Coronary artery (tissue), 2 donors: ENCODE measurements around the gene ZBTB34.
A peak's percentile ranks its signal among the peaks of the same experiment; 100 is the strongest.

Experiments
- DNase-seq: peaks from one replicate; pipeline ENCODE4 v3.0.0-alpha.2; 2017; ENCODE audit warnings: low spot score
- H3K27ac ChIP-seq, 2 donors: fragments of 200-600 bp; sonication (generic); one replicate each; pipeline ENCODE4 v1.5.1; 2016 to 2019
- H3K4me3 ChIP-seq: fragments of 200-600 bp; sonication (generic); 2 replicates; pipeline ENCODE4 v1.5.1; 2016; ENCODE audit warnings: mild to moderate bottlenecking, moderate library complexity
- TF ChIP-seq, protein P1 (sequence below): fragments of 200-600 bp; sonication (generic); IDR thresholded peaks from one replicate; pipeline ENCODE4 v1.5.1; 2019; ENCODE audit warnings: antibody characterized with exemption

ZBTB34 gene

DNA sequence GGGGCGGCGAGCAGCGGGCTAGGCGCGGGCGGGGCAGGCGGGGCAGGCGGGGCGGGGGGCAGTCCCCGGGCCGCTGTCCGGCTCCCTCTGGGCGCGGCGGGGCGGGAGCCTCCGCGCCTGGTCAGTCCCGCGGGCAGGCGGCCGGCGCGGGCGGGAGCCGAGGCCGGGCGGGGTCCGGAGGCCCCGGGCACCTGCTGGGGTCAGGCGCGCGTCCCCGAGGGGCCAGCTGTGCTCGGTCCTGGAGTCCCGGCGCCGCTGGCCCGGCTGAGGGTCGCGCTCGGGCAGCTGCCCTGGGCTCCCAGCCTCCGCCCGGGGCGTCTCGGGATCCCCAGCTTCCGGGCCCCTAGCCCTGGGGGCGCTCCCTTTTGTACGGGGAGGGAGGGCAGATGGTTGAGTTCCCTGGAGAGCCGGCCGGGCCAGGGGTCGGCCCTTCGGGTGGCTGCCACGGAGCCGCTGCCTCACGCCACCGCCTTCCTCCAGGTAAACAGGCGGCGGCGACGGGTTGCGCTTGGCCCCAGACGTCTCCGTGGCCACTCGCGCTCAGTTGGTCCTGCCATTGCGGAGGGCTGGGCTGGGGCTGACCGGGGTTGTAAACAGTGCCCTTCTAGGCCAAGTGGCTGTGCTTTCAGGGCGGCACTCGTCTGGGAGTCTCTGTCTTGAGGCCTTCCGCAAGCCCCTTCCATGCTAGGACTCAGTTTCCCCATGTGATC is 473 bp downstream of the ZBTB34 start:
- Histone ChIP-seq H3K4me3 (peak overlapping the region; percentile 82), H3K27ac (peak overlapping the region; percentile 72 to 93)
- TF ChIP-seq, protein P1, sequence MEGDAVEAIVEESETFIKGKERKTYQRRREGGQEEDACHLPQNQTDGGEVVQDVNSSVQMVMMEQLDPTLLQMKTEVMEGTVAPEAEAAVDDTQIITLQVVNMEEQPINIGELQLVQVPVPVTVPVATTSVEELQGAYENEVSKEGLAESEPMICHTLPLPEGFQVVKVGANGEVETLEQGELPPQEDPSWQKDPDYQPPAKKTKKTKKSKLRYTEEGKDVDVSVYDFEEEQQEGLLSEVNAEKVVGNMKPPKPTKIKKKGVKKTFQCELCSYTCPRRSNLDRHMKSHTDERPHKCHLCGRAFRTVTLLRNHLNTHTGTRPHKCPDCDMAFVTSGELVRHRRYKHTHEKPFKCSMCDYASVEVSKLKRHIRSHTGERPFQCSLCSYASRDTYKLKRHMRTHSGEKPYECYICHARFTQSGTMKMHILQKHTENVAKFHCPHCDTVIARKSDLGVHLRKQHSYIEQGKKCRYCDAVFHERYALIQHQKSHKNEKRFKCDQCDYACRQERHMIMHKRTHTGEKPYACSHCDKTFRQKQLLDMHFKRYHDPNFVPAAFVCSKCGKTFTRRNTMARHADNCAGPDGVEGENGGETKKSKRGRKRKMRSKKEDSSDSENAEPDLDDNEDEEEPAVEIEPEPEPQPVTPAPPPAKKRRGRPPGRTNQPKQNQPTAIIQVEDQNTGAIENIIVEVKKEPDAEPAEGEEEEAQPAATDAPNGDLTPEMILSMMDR: no peak
- DNase-seq: no peak

DNA sequence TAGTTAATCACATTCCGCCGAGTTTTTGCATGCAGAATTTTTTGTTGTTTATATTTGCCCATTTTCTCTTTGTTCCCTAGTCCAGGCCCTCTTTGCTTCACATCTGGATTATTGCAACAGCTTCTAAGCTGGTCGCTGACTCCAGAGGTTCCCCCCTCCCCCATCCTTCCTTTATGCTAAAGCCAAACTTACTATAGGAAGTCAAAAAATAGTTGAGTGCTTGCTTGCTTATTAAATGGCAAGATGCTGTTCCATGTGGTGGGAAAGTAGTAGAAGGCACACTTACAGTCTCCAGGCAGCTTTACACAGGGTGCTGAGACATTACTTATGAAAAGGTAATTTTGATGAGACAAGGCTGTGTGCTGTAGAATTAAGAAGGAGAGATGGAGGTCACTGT is 1.3 kb downstream of the ZBTB34 start:
- peak overlapping the region; percentile 82 for H3K4me3 ChIP-seq
- TF ChIP-seq, protein P1: no peak

DNA sequence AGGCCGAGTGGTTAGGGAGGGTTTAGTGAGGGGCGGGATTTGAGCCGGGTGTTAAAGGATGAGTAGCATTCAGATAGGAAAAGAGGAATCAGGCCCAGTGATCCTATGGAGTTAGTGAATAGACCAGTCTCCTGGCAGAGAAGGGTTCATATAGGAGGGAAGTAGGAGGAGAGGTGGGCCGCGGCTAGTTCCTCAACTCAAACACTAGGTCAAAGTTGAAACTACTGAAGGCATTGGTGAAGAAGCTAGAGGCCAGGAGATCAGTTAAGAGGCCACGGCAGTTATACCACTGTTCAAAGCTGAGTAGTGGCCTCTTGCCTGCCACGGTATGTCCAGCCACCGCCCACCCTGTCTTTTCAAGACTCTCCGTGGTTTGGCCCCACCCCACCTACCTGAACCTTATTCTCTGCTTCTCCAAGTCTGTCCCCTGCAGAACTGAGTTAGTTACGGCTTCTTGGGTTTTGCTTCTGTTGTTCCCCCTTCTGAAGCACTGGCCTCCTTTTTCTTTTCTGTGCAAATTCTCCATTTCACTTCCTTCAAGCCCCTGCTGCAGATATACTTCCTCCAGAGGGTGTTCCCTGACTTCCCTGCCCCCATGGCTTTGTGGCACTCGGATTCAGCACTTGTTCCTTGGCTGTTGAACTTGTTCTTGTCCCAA is 1.8 kb downstream of the ZBTB34 start:
- Histone ChIP-seq H3K4me3 (peak overlapping the region; percentile 82), H3K27ac (peak overlapping the region in 1 of 2 donors; percentile 93)
- TF ChIP-seq, protein P1: no peak
- no peak for DNase-seq

More for the DNA sequence above, 1.3 kb downstream of the ZBTB34 start:
- no peak for DNase-seq
- H3K27ac ChIP-seq: peak overlapping the region in 1 of 2 donors; percentile 93

- Histone ChIP-seq H3K4me3 (no peak overlapping the region), H3K27ac (no peak overlapping the region)
- DNase-seq: no peak
- TF ChIP-seq, protein P1: no peak
Measured at GRCh38 chr9:126864771-126865170, 4.3 kb downstream of the ZBTB34 start.

DNA sequence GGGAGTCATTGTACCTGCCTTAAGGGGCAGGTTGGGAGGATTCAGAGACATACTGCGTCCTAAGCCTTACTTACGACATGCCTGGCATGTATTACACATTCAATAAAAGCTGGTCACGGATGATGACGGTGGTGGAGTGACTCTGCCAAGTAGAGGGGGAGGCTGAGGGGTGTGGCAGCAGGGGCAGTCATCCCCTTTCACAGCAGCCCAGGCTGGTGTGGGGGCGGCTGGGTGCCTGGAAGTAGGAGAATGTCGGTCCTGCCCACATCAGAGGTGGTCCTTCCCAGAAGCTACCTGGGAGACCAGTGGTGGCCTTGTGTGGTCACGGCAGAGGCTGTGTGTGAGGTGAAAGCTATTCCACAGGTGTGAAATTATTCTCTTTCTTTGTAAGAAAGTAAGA is 8.9 kb downstream of the ZBTB34 start:
- no peak for DNase-seq
- H3K27ac ChIP-seq: no peak overlapping the region
- no peak overlapping the region for H3K4me3 ChIP-seq
- TF ChIP-seq, protein P1: no peak

DNA sequence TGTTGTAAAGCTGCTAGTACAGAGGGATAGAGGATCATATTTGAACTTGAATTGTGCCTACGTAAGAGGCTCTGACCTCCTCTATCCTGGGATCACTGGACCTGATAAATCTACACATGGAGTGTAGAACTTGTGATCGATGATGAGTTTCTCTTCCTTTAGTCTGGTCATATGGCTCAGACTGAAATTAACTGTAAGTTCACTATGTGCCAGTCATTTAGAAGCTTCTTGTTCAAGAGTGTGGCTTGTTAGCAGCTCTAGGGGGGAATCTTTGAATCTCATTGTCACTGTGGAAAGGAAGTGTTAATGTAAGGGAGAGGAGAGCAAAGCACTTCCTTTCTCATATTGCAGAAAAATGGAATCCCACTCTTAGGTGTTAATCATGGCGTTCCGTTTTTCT is 12.1 kb downstream of the ZBTB34 start:
- TF ChIP-seq, protein P1: no peak
- Histone ChIP-seq H3K27ac (no peak overlapping the region), H3K4me3 (no peak overlapping the region)
- DNase-seq: no peak
